Left colon (tissue), 2 donors: ENCODE results near the gene BBS10. TPM values are rescaled to one million over a fixed set of nuclear protein-coding genes. Genes with fewer than 3 reads are reported as not detected.
"Not testable (repeated sequence)": the region's sequence is repeated elsewhere in the genome, so short reads cannot be mapped to it uniquely, and the experiment has no call there.

Experiments used
- ATAC-seq: fragments of 200-7000 bp; cut with Tn5 transposase; one replicate; pipeline ENCODE4 v1.9.1; 2020; ENCODE audit warnings: mild to moderate bottlenecking, moderate library complexity
- DNase-seq, 2 donors: peaks; one replicate each; pipeline ENCODE4 v3.0.0-alpha.2; 2020
- intact Hi-C, 2 donors: fragments of 100-400 bp; cut with DNase I in 1 of 2; cut with micrococcal nuclease in 1 of 2; formaldehyde crosslinking; loops; one replicate each; pipeline versions ENCODE4 v1.11.2 to v1.14.0; 2022; cut with DNase I, micrococcal nuclease
- total RNA-seq, 2 donors: library from RNA; stranded (reverse); fragmentation: NEBNext Ultra II Directional; extraction: Animal tissue kit (Norgen Biotek cat#: 25700); gene quantifications; one replicate each; pipeline ENCODE4 v1.2.1, GENCODE V29; 2021
- donor health status: DM: no; HTN: no; CAD: no.
- donor health status: DM: yes; HTN: yes; CAD: no.

BBS10 gene
- total RNA-seq, 2 donors from 2014 or later, result 2.0 to 3.4 TPM

DNA sequence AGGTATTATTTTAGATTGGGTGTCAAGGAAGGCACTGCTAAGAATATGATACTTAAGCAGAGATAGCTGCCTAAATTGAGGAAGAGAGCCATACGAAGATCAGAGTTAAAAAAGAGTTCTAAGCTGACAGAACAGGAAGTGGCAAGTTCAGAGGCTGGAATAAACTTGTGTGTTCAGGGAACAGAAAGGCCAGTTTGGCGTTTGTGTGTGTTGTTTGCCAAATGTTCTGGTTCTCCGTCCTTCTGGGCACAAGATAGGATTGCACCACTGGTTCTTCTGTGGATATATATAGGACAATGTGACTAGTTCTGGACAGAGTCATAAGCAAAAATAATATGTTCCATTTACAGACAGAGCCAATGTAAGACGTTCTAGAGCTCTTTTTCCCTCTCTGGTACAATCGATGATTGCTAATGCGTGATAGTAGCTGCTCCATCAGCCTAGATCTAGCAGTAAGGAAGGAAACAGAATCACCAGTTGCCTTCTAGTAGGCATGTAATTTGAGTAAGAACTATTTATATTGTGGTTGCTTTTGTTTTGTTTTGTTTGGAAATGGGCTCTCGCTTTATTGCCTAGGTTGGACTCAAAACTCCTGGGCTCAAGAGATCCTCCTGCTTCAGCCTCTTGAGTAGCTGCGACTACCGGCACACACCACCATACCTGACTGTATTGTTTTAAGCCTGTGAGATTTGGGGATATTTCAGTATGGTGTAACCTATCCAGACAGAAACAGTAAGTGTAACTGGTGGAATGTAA lies 7.4 kb downstream of the BBS10 start:
- no peak for DNase-seq
- no peak for ATAC-seq
- intact Hi-C loops, result no loop called here

DNA sequence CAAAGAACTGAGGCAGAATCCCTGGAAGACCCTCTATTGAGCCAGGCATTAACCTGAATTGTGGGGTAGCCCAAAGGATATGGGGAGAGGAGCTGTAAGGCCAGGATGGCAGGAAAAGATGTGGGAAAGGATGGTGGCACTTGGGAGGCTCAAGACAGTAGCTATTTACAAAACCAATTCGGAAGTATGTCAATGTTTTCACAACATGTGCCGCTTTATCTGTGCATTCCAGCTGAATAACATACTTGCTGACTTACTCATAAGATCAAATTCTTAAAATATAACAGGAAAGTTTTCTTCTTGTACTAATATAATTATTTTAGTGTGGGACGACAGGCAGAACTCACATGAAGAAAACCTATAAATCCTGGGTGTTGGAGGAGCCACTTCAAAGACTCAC lies 10.6 kb downstream of the BBS10 start:
- DNase-seq, result no peak
- ATAC-seq, result no peak
- intact Hi-C loops, result no loop called here

DNA sequence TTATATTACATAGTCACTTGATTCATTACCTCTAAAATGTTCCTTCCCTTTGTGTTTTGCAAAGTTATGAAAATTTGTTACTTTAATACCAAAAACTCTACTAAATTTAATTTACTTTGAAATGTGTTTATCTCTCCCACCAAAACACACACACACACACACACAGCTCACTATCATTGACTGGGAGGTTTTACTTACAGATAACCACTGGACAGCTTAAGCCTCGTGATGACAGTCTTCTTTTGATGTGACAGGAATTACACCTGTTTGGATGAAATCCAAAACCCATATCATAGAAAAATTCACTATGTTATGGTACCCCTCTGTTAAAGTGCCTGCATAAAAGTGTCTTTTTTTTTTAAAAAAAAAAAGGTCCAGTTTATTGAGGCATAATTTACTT lies 15.6 kb downstream of the BBS10 start:
- no peak for DNase-seq
- ATAC-seq, result no peak
- intact Hi-C loops, result no loop called here

DNA sequence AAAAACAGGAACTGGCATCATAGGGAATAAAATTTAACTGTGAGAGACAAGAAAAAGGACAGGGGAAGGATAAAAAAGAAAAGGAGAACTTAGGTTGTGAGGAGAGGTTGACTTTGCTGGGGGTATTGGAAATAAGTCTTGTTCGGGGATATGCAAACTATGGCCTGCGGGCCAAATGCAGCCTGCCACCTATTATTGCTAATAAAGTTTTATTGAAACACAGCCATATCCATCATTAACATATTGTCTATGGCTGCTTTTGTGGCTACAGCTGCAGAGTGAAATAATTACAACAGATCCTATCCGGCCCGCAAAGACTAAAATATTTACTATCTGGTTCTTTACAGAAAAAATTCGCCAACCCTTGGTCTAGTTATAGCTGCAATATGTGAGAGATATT lies 18.6 kb downstream of the BBS10 start:
- ATAC-seq, result no peak
- DNase-seq, result no peak
- intact Hi-C loops, result no loop called here

DNA sequence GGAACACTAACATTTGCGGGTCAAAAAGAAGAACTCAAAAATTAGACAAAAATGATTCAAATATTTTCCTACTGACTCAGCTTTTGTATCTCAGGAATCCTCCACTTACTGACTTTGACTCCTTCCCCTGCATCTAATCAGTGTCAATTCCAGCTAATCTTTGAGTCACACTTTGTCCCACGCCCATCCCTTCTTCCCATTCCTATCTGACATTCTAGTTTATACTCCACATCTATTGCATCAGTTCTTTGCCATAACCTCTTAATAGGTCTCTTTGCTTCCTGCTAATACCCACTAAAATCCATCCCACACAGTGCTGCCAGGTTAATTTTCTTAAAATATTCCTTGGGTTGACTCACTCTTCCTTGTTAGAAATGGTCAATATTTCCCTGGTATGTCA lies 19.1 kb downstream of the BBS10 start:
- intact Hi-C loops, result no loop called here
- ATAC-seq (no peak), DNase-seq (no peak)

DNA sequence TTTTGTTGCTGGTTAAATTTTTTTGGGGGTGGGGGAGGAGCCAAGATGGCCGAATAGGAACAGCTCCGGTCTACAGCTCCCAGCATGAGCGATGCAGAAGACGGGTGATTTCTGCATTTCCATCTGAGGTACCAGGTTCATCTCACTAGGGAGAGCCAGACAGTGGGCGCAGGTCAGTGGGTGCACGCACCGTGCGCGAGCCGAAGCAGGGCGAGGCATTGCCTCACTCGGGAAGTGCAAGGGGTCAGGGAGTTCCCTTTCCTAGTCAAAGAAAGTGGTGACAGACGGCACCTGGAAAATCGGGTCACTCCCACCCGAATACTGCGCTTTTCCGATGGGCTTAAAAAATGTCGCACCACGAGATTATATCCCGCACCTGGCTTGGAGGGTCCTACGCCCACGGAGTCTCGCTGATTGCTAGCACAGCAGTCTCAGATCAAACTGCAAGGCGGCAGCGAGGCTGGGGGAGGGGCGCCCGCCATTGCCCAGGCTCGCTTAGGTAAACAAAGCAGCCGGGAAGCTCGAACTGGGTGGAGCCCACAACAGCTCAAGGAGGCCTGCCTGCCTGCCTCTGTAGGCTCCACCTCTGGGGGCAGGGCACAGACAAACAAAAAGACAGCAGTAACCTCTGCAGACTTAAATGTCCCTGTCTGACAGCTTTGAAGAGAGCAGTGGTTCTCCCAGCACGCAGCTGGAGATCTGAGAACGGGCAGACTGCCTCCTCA lies 28.5 kb downstream of the BBS10 start:
- ATAC-seq, DNase-seq, intact Hi-C loops: not testable (repeated sequence)

DNA sequence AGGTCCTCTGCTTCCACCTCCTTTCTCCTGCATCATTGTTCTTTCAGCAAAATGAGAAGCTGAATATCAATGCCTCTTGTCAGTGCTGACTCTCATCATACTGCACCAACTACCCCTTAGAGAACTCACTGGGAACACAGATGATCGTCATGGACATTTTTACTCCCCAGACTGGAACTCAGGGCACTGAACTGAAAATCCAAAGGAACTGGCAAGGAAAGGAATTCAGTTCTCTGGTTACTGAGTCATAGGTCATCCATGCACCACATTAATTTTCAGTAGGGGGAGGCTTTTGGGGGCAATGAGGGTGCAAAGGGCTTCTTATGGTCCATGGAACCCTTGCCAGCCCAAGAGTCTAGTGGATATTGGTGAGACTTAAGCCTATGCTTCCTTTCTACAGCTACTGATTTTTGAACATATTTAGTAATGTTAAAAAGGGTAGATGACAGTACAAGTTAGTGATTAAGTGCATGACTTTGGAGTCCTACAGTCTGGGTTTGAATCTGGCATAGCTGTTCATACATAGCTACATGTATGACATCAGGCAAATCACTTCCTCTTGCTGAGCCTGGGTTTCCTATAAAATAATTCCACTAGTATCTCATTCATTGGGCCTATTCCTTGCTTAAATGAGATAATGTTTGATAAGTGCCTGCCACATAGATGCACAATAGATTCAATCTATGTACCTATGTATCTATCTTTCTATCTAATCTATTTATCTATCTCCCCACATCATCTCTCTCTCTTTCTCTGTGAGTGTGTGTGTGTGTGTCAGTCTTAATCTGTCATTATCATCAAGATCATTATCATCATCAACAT lies 29.2 kb downstream of the BBS10 start:
- DNase-seq (no peak), ATAC-seq (no peak)
- intact Hi-C loops, result no loop called here

DNA sequence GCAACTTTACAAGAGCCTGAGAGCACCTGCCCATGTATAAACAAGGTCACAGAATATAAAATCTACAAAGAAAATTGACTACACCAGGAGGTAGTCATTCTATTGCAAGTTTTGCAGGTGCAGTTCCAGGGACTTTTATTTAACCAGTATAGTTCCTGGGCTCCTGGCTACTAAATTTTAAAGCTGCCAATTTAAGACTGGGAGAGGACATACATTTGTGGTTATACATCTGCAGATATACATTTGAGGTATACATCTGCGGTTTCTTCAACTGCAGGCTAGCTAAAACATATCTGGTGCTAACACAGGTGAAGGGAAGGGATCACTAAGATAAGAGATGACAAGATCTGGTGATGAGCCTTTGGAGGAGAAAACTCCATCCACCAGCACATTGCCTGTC lies 30.2 kb downstream of the BBS10 start:
- intact Hi-C loops, result no loop called here
- DNase-seq (no peak), ATAC-seq (peak; percentile 52)

DNA sequence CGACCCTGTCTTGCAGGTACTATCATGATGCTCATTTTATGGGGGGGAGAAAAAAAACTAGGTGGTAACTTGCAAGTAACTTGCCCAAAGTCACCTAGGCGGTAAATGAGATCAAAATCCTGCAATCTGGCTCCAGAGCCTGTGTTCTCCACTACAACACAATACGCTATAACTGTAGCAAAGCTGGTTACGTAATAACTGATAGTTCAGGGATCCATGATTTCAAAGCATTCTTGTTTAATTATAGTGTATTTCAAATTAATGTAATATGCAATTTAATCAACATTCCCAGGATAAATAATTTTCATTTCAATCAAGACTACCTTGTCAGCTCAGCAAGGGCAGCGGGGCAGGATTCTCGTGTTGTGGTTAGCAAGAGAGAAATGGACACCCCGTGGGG lies 31.7 kb downstream of the BBS10 start:
- no peak for ATAC-seq
- intact Hi-C loops, result no loop called here
- no peak for DNase-seq

DNA sequence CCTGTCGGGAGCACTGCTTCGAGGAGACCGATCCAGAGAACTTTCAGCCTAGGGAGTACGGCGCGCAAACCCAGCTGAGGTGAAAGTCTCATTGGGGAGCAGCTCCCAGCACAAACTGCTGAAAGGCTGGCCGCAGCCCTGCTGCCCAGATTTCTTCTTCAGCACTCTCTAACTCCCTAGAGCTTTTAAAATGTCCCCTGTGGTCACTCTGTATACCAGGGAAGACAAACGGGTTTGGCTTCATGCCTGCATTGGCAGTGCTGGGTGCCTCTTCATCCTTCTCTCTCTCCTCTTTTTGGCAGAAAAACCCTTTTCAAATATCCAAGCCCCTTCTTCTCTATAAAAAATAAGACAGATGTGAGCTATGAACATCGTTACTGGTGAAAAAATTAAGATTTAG lies 34.9 kb downstream of the BBS10 start:
- DNase-seq, result no peak
- intact Hi-C loops, result no loop called here
- ATAC-seq, result no peak

DNA sequence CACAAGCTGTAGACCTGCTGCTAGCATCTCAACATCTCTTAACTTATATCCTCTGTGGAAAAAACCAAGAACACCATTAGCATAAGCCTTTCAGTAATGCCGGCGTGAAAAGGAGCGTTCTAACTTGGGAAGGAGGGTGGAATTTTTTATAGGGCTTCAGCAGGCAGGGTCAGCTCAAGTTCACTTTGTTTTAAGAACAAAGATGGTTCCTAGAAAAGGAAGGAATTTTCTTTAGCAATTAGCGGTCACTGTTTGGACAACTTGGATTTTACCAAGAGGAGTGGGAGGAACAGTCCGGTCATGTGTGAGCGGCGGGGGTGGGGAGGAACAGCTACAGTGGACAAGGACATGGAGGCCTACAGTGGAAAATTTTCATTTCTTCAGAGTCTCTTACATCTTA lies 35.9 kb downstream of the BBS10 start:
- intact Hi-C loops, result no loop called here
- no peak for ATAC-seq
- no peak for DNase-seq

DNA sequence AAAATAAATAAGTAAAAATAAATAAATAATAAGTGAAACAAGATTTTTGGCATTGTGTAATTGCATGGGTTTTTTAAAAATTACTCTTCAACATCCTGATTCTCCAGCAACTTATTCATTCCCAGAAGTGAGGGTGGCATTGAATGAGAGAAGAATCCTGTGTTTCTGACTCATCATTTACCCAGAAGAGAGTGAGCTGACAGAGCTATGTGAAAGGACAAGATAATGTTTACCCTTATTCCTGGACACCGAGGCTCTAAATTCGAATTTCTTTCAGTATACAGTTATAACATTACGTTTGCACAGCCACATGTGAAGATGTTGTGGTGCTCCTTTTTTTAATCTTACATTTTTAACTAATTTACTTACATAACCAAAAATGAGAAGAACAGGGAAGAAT lies 36.4 kb downstream of the BBS10 start:
- ATAC-seq, result no peak
- intact Hi-C loops, result no loop called here
- DNase-seq, result no peak

DNA sequence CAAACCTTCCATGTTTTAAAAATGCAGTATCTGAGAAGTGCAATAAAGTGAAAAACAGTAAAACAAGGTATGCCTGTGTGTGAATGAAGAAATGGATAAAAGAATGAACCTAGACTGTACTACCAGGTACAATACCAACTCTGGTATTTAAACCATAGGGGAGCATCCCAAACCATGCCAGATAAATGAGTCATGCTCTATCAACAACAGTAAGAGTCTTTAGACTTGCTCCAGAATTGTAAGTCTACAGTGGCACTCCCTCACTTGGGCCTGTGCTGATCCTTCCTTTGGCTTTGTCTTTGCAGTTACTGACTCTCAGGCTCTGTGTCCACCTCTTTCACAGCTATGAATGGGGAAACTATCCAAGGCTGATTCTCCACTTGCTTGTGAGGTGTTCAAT lies 38.1 kb downstream of the BBS10 start:
- ATAC-seq, result no peak
- intact Hi-C loops, result no loop called here
- no peak for DNase-seq

DNA sequence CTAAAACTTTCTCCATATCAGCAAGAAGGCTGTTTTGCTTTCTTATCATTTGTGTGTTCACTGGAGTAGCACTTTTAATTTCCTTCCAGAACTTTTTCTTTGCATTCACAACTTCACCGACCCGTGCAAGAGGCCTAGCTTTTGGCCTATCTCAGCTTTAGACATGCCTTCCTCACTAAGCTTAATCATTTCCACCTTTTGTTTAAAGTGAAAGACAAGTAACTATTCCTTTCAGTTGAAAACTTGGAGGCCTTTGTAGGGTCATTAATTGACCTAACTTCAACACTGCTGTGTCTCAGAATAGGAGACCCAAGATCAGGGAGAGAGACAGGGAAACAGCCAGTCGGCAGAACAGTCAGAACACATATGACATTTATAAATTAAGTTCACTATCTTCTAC lies 39.3 kb downstream of the BBS10 start:
- DNase-seq (no peak), ATAC-seq (no peak)
- intact Hi-C loops, result no loop called here

DNA sequence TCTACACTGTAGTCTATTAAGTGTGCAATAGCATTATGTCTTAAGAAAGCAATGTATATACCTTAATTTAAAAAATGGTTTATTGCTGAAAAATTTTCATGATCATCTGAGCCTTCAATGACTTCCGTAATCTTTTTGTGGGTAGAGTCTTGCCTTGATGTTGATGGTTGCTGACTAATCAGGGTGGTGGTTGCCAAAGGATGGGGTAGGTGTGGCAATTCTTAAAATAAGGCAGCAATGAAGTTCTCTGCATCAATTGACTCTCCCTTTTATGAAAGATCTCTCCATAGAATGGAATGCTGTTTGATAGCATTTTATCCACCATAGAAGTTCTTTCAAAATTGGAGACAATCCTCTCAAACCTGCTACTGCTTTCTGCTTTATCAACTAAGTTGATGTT lies 41.1 kb downstream of the BBS10 start:
- intact Hi-C loops, result no loop called here
- DNase-seq (no peak), ATAC-seq (no peak)

DNA sequence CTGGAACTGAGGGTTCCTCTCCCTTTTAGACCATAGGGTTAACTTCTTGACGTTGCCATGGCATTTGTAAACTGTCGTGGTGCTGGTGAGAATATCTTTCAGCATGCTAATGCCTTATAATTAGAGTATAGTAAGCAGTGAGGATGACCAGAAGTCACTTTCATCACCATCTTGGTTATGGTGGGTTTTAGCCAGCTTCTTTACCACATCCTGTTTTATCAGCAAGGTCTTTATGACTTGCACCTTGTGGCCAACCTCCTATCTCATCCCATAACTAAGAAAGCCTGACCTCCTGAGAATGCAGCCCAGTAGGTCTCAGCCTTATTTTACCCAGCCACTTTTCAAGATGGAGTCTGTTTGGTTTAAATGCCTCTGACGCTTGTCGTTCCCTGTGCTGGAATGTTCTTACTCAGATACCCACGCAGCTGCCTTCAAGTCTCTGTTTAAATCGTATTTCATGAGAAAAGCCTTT lies 44.2 kb downstream of the BBS10 start:
- intact Hi-C loops, result no loop called here
- ATAC-seq, result no peak
- DNase-seq, result no peak

DNA sequence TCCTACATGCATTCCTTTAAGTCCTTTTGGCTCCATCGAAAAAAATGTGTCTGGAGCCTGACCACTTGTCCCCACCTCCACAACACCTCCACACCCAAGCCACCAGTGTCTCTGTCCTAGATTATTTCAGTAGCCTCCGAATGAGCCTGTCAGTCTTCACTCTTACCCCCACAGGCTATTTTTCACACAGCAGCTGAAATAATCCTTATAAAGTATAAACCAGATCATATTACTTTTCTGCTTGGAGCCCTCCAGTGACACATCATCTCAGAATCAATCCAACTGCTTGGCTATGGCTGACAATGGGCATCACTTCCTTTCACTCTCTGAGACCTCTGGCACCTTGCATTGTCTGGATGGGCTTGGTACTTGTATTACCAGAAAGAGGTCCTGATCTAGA lies 44.9 kb downstream of the BBS10 start:
- ATAC-seq (no peak), DNase-seq (no peak)
- intact Hi-C loops, result no loop called here

DNA sequence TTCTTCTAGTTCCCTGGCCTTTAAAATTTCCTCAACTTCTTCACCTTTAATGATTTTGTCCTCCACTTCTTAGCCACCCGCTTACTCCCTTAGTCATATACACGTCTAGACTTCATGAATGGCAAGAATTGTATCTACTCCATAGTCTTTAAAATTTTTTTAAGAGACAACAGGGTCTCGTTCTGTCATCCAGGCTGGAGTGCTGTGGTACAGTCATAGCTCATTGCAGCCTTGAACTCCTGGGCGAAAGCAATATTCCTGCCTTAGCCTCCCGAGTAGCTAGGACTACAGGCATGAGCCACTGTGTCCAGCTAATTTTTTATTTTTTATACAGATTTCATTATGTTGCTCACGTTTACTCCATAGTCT lies 47.9 kb downstream of the BBS10 start:
- intact Hi-C loops, result no loop called here
- DNase-seq (no peak), ATAC-seq (no peak)

DNA sequence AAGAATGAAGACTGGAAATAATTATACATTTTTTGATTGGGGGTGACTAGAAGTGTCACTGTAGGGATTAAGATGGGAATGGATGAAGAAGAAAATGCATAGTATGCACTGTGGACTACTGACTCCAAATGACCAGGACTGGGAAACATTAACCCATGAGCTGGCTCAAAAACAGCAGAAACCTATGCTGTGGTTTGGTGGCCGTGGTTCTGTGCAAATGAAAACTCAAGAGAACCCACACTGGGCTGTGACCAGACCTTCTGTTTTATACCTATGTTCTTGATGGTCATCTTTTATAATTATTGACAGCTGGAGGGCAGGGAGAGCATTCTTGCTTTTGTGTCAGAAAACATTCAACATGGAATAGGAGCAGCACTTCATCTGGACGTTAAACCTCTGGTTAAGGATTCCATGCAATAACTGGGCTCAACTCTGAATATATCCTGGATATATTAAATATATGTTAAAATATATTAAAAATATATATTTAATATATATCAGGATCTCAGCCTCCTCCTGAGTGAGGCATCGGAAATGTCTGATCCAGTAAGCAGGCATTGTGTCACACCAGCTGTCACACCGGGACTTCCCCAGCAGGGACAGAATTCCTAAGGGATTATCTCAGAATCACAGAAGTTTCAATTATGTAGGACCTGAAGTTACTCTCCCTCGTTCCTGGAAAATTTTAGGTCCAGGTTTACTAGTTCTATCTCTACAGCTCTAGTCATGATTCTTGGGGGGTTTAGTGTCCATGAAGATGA lies 48.5 kb downstream of the BBS10 start:
- intact Hi-C loops, result no loop called here
- no peak for ATAC-seq

More for the DNA sequence above, 48.5 kb downstream of the BBS10 start:
- DNase-seq, result no peak
